Measurements from ENCODE around the gene CDA. TPM values are rescaled to one million over a fixed set of nuclear protein-coding genes. Genes with fewer than 3 reads are reported as not detected.

Gene CDA
- total and polyA plus RNA-seq, 2 of the 8 experiments (the other 6 are each of a cell fraction or from before 2014, with no cell fraction given), result 4.4 to 11.3 TPM

DNA sequence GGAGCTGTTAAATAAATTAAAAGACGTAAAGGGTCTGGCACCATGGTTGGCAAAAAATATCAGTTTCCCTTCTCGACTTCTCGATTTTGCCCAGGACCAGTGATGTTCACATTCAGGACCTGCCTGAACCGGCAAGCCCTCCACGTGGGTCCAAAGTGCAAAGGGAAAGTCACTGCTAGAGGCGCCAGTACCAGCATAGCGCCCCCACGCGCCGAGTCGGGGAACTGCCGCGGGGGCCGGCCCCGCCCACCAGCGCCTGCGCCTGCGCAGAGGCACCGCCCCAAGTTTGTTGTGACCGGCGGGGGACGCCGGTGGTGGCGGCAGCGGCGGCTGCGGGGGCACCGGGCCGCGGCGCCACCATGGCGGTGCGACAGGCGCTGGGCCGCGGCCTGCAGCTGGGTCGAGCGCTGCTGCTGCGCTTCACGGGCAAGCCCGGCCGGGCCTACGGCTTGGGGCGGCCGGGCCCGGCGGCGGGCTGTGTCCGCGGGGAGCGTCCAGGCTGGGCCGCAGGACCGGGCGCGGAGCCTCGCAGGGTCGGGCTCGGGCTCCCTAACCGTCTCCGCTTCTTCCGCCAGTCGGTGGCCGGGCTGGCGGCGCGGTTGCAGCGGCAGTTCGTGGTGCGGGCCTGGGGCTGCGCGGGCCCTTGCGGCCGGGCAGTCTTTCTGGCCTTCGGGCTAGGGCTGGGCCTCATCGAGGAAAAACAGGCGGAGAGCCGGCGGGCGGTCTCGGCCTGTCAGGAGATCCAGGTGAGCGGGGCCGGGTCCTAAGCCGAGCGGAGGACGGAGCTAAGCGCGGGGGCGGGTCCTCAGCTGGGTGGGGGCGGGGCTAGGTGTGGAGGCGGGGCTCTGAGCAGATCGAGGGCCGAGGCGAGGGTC lies 44.5 kb downstream of the CDA start, which contains the start of gene PINK1 (continued):
- TF ChIP-seq USF2 (IDR thresholded peaks at IDR 0.05; ENCODE audit: low read length) (peak; percentile 59), RFX5 (IDR thresholded peaks at IDR 0.05; ENCODE audit: borderline replicate concordance, low read depth, low read length) (no peak), KDM4A (IDR thresholded peaks at IDR 0.05; ENCODE audit: low read depth, low read length, severe bottlenecking) (peak; percentile 79), HDAC2 (IDR thresholded peaks at IDR 0.05; ENCODE audit: borderline replicate concordance in 1 of 2, low read depth in 2 of 2, low read length in 2 of 2) (peak in 1 of 2 experiments; percentile 72; a peak in 1 of 4 replicates), EGR1 (IDR thresholded peaks at IDR 0.05; ENCODE audit: borderline replicate concordance, low read depth, low read length) (0 out of 2 replicates have a peak, but pooled peaks have one; percentile 6), GTF2F1 (IDR thresholded peaks at IDR 0.05; ENCODE audit: borderline replicate concordance, low read depth, low read length) (no peak), BRCA1 (IDR thresholded peaks at IDR 0.05; ENCODE audit: low read depth, low read length) (no peak), SP4 (IDR thresholded peaks at IDR 0.05; ENCODE audit: low read length) (0 out of 2 replicates have a peak, but pooled peaks have one; percentile 78), SRF (IDR thresholded peaks at IDR 0.05; ENCODE audit: low read depth, low read length) (no peak), POU5F1 (IDR thresholded peaks at IDR 0.05; ENCODE audit: low read depth, low read length) (no peak), RAD21 (IDR thresholded peaks at IDR 0.05 in 1 of 2, conservative IDR thresholded peaks at IDR 0.05 in 1 of 2; ENCODE audit: low read depth in 2 of 2, low read length in 2 of 2) (peak; percentile 76 to 82), ASH2L (IDR thresholded peaks at IDR 0.05; ENCODE audit: low read length) (peak; percentile 22), HDAC6 (IDR thresholded peaks at IDR 0.05; ENCODE audit: low read depth, low read length) (no peak), SP1 (IDR thresholded peaks at IDR 0.05; ENCODE audit: low read depth, low read length) (peak; percentile 61; the same call in 1 of the 2 replicates), CHD2 (IDR thresholded peaks at IDR 0.05; ENCODE audit: low read length) (no peak), CREB1 (IDR thresholded peaks at IDR 0.05) (0 out of 2 replicates have a peak, but pooled peaks have one; percentile 40), NANOG (IDR thresholded peaks at IDR 0.05; ENCODE audit: insufficient read depth, low read depth, low read length, poor library complexity, severe bottlenecking) (peak; percentile 4), CBX5 (IDR thresholded peaks at IDR 0.05; ENCODE audit: low read depth, low read length) (no peak), SIN3A (conservative IDR thresholded peaks at IDR 0.05 in 1 of 2, IDR thresholded peaks at IDR 0.05 in 1 of 2; ENCODE audit: low read depth in 1 of 2, low read length in 2 of 2) (peak in 1 of 2 experiments; percentile 92; a peak in 2 of 4 replicates), SIRT6 (IDR thresholded peaks at IDR 0.05; ENCODE audit: low read length) (no peak)

Measured in H1 (cell line).